Ovary (tissue), 3 donors: ENCODE data around the gene ATXN10.

Experiments
- EP300 ChIP-seq: sonication (generic); formaldehyde crosslinking; IDR thresholded peaks from one replicate; pipeline ENCODE4 v1.6.1; 2017; ENCODE audit warnings: antibody characterized with exemption
- POLR2A ChIP-seq: fragments of 450-650 bp; IDR thresholded peaks from one replicate; pipeline ENCODE4 v1.6.1; 2017; ENCODE audit warnings: antibody characterized with exemption, mild to moderate bottlenecking, moderate library complexity
- TF ChIP-seq, protein P1 (sequence below), 3 donors: fragments of 450-650 bp in 2 of 3; fragments of 200-600 bp in 1 of 3; IDR thresholded peaks; one replicate each; pipeline versions ENCODE4 v1.5.1 to v1.8.0; 2016 to 2022; ENCODE audit warnings: antibody characterized with exemption in 3 of 3, mild to moderate bottlenecking in 1 of 3
- donor health status: DM: no; HTN: no; CAD: no.

- TF ChIP-seq, protein P1, sequence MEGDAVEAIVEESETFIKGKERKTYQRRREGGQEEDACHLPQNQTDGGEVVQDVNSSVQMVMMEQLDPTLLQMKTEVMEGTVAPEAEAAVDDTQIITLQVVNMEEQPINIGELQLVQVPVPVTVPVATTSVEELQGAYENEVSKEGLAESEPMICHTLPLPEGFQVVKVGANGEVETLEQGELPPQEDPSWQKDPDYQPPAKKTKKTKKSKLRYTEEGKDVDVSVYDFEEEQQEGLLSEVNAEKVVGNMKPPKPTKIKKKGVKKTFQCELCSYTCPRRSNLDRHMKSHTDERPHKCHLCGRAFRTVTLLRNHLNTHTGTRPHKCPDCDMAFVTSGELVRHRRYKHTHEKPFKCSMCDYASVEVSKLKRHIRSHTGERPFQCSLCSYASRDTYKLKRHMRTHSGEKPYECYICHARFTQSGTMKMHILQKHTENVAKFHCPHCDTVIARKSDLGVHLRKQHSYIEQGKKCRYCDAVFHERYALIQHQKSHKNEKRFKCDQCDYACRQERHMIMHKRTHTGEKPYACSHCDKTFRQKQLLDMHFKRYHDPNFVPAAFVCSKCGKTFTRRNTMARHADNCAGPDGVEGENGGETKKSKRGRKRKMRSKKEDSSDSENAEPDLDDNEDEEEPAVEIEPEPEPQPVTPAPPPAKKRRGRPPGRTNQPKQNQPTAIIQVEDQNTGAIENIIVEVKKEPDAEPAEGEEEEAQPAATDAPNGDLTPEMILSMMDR (IDR thresholded peaks at IDR 0.05), result no peak
- no peak for TF ChIP-seq POLR2A
- TF ChIP-seq EP300, result no peak
These were observed 102.5 kb downstream of the ATXN10 start for GRCh38 chr22:45774001-45774670.
